ENCODE data around the gene PGAP2.

Gene PGAP2

DNA sequence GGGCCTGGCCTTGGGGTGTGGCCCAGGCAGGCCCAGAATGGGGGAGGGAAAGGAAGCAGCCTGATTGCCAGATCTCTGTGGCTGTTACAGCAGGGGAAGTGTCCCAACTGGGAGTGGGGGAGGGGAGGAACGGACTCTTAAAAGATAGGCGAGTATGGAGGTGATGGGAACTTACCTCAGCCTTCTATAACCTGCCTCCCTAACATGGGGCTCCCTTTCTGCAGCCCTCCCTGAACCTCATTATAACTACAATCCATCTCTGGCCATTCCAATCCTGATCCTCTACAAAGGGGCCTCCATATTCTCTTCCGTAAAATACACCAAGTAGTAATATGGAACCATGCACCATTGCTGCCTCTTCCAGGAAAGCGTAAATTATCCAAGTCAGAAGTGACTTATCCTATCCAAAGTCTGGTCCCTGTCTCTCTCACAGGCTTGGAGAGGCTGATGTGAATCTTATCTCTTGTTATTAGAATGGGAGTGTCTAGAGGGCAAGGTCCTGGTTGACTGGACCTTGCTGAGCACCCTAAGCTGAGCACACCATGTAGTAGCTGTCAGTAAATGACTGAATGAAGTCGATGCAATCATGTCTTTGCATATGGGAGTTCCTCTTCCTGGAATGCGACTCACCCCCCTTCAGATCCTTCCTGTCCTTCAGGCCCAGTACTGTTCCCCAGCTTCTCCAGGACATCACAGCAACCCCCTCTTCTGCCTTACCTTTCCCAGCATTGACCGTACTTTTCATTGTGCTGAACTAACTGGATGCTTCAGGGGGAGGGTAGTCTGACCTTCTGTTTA lies 26.5 kb downstream of the PGAP2 start:
- no peak for DNase-seq

- DNase-seq, result no peak
These were observed 27.4 kb downstream of the PGAP2 start for GRCh38 chr11:3835751-3836150.

DNA sequence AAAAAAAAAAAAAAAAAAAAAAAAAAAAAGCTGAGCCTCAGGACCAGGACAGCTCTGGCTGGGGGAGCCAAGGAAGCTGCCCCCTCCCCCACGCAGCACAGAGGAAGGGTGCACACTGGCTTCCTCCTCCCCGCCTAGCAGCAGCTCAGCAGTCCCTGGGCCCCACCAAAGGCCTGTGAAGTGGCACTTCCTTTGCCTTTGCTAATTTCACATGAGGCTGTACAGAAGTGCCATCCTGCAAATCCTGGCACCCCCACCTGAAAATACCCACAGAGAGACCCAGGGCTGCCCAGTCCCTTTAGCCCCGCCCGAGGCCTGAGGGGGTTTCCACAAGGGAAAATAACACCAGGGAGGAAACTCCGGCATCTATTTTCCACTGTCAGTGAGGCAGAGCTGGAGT lies 28.5 kb downstream of the PGAP2 start:
- no peak for DNase-seq

GRCh38 chr11:3837793-3838192 lies 29.4 kb downstream of the PGAP2 start:
- no peak for DNase-seq

DNA sequence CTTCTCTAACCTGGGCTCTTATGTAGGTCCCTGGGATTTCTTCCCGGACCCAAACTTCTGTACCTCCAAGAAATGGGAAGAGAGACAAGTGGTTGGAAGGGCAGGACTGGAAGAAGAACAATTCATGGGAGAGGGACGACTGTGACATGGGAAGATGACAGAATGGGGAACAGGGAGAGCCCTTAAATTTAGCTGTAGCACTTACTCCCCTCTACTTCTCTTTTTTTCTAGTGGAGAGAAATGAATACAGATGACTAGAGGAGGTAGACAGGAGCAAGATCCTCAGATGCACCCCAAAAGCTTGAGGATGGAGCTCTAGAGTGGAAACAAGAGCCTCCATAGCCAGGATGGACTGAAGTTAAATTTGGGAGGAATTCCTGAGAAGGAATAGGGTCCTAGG lies 30.1 kb downstream of the PGAP2 start:
- DNase-seq, result no peak

- DNase-seq, result no peak
These were observed 31.9 kb downstream of the PGAP2 start for GRCh38 chr11:3840004-3840869.

DNA sequence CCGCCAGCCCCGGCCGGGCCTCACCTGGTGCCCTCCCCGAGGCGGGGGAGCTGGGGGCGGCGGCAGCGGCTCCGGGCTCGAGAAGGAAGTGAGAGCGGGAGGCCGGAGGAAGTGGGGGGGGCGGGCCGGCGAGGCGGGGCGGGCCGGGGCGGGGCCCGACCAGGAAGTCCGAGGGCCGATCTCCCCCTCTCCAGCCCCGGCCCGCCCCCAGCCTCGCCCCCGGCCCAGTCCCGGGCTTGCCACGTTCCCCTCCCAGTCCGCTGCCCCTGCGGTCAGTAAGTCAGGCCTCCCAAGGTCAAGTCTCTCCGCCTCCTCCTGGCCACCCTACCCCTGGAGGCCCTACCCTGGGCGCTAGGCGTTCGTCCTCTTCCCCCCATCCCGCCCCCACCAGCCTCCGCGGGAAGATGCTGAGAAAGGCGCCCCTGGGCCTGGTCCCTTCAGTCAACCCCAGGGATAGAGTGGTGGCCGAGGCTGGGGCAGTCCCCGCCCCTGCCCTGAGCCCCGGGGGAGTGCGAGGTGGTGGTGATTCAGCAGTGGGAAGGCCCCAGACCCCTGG lies 32.6 kb downstream of the PGAP2 start, which contains the start of gene RHOG:
TSS of gene RHOG (minus strand) at position 90 of the 556 bp plus-strand sequence. CDS start 12,821 bp downstream, outside the sequence.
- peak; percentile 94 for DNase-seq

DNA sequence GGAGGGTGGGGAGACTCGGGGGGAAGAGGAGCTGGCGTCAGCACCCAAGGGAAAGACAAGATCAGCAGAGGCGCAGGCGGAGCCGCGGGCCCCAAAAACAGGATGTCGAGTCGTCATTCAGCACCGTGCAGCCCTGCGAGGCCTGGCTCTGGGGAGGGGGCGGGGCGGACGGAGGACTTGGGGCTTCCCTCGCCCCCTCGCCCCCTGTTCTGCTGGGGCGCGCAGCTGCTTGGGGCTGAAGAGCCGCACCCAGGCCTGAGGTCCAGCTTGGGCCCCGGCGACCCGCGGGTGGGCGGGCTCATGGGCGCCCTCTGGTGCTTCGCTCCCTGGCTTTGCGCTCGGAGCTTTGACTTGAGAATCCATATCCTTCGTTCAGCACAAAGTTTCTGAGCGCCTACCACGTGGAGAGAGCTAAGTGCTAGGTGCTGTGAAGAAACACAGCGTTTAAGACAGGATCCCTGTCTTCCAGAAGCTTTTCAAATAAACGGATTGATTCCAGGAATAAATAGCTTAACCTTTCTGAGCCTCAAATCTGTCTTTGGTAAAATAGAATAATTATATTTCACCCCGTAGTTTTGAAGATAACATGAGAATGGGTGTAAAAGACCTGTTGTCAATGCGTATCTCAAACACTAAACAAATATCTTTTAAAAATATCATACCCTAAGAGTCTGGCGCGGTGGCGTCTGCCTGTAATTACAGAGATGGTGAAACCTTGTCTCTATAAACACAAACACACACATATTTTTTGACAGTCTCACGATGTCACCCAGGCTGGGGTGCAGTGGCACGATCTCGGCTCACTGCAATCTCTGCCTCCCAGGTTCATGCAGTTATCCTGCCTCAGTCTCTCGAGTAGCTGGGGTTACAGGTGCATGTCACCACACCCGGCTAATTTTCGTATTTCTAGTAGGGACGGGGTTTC lies 33.3 kb downstream of the PGAP2 start:
- DNase-seq, result peak; percentile 83

DNA sequence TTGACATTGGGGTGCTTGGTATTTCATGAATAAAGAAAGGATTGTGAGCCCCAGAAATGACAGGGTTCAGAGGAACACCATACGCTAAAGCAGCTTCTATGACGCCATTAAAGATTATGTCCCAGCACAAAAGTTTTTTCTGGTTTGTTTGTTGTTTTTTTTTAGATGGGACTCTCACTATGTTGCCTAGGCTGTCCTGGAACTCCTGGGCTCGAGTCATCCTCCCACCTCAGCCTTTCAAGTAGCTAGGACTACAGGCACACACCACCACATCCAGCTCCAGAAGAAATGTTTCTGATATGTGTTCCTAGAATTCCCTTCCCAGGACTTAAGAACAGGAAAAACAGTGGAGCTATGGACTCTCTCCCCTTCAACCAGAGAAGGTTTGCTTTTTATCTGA lies 35.0 kb downstream of the PGAP2 start:
- DNase-seq, result no peak

GRCh38 chr11:3845246-3845645 lies 36.9 kb downstream of the PGAP2 start:
- DNase-seq, result no peak

DNA sequence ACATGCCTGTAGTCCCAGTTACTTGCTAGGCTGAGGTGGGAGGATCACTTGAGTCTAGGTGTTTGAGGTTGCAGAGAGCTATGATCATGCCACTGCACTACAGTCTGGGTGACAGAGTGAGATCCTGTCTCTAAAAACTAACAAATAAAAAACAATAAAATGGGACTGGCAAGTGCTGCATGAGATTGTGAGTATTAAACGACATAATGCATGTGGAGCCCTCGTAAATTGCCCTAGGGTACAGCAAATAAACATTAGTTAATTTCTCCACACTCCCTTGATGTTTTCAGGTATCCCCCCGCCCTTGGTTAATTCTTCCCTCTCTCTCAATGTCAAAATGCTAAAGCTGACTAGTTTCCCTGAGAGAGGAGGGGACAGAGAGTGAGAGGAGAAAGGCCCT lies 37.3 kb downstream of the PGAP2 start:
- DNase-seq, result no peak

DNA sequence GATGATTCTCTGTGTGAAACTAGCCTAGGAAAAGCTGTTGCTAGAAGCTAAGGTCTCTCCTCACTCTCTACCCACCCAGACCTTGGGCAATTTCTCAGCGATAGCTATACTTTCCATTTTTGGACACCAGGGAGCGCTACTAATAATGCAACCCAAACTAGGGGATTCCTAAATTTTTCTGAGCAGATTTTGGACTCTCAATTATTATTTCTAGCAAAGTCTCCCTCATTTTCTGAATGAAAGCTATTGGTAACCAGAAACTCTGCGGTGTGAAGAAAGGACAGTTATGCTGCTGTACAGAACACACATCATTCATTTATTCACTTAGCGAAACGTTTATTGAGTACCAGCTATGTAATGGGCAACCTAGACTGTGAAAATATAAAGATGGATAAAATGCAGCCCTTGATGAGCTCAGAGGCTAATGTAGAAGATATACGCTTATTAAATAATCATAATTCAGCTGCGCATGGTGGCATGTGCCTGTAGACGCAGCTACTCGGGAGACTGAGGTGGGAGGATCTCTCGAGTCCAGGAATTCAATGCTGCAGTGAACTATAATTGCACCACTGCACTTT lies 41.0 kb downstream of the PGAP2 start:
- DNase-seq, result peak; percentile 33

DNA sequence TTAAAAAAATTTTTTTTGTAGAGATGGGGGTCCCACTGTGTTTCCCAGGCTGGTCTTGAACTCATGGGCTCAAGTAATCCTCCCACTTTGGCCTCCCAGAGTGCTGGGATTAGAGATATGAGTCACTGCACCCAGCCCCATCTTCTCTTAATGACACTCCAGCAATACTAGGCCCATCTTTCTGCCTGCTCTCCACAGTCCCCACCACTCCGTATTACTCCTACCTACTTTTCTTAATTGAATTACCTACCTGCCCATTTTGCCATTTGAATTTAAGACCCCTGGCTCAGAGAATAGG lies 45.1 kb downstream of the PGAP2 start:
- no peak for DNase-seq

DNA sequence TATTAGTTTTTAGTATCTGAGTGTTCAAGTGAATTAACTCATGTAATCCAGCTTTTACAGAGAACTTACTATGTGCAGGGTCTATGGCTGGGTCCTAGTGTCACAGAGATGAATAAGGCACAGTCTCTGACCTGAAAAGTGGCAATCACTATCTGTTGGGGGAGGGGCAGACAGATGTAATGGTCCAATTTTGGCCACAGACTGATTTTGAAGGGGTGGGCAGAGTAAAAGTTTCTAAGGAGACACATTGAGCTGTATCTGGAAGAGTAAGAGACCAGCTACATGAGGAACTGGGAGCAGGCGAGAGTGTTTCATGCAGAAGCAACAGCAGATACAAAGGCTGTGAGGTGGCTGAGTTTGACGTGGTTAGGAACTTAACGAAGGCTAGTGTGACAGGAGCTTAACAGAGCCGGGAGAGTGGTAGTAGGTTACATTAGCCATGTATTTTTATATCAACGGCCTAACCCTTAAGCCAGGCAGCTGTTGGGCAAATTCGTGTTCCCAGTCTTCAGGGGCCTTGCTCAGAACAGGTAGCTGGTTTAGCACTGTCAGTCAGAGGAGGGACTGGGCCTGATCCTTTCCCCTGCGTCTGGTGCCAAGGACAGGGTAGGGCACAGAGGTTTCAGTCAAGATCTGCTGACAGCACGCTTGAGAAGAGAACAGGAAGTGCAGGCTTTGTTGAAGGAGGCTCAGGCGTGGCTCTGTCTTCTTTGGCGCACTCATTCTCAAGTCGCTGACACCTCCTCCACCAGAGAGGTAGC lies 45.7 kb downstream of the PGAP2 start:
- no peak for DNase-seq

DNA sequence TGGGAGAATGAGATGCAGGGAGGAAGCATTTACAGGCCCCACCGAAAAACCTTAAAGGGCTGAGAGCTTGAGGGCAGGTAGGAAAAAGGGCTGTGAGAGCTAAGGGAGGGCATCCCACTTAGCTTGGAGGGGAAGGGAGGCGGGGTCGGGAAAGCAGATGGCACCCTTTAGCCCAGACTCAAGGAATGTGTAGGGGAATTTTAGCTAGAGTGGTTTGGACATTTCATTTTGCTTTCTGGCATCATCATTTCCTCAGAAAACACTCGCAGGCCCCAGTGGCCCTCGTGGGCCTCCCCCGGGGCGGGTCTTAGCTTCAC lies 46.3 kb downstream of the PGAP2 start:
- DNase-seq, result no peak

DNA sequence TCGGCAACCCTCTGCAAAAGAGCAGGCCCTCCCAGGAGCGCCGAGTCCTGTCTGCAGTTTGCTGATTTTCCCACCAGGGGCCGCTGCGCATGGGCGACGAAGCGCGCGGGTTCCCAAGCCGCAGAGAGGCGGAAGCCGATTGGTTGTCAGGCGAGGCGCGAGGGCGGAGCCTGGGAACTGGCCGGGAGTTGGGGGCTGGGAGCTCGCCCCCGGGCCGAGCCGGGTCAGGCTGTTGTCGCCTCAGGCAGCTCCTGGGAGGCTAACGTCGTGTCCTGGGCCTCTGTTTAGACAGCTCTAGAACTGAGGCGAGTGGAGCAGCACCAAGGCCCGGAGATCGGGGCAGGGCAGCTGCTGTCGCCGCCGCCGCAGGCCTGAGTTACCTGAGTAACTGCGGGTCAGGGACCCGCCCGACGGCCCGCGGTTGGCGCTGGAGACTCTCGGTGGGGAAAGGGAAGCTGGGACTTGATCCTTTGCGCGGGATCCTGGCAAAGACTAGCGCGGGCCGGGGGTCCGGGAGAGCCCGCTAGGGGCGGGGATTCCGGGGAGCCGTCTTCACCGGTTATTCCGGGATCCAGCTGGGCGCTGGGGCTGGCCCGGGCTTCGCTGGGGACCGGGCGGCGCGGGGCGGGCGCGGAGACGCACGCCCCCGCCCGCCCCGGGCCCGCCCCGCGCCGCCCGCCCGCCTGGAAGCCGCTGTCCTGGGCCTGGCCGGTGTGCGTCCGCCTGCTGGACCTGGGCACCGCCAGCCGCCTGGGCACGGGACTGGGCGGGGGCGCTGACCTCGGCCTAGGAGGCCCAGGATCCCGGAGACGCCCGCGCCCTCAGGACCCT lies 46.8 kb downstream of the PGAP2 start, which contains the start of gene STIM1:
TSS of gene STIM1 (plus strand) at position 688 of the 831 bp plus-strand sequence. CDS start 607 bp downstream, outside the sequence.
- peak; percentile 88 for DNase-seq

DNA sequence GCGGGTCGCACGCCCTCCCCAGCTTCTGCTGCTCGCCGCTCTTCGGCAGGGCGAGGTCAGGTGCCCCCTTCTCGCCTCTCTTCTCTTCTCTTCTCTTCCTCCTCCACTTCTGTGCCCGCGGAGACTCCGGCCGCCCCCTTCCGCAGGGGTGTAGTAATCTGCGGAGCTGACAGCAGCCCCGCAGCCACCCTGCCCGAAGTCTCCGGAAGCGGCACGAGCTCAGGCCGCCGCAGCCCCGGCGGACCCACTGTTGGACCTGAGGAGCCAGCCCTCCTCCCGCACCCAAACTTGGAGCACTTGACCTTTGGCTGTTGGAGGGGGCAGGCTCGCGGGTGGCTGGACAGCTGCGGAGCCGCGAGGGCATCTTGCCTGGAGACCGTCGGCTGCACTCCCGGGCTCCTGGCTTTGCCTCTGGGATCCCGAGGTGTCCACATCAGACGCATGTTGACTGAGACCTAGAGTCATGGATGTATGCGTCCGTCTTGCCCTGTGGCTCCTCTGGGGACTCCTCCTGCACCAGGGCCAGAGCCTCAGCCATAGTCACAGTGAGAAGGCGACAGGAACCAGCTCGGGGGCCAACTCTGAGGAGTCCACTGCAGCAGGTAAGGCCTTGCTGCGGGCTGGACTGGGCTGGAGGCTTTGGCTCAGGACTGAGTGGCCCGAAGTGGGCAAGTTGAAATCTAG lies 47.6 kb downstream of the PGAP2 start:
- no peak for DNase-seq

DNA sequence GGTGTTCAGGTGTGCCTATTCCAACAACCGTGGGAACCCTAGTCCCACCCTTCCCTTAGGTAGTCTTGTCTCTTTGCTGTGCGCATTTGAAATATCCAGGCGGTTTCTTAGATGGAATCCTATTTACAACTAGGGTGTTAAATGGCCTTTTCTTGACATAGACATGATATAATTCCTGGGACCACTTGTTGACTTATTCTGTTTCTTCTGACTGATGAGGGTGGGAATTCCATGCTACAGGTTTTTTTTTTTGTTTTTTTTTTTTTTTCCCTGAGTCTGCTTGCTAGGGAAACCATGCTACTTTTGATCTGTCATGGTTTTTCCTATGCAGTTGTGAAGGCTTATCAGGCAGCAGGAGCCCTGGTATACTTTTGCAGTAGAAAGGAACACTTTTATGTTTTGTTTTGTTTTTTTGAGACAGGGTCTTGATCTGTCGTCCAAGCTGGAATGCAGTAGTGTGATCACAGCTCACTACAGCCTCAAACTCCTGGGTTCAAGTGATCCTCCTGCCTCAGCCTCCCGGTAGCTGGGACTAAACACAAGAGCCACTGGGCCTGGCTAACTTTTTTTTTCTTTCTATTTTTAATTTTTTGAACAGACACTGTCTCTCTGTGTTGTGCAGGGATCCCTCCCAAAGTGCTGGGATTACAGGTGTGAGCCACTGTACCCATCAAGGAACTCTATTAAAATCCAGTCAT lies 48.6 kb downstream of the PGAP2 start:
- DNase-seq, result no peak

GRCh38 chr11:3857628-3858027 lies 49.3 kb downstream of the PGAP2 start:
- DNase-seq, result no peak

Measured in kidney glomerular epithelial cell (primary cell).